Ovary (tissue), 9 donors: ENCODE measurements around the gene CLEC10A. TPM values are rescaled to one million over a fixed set of nuclear protein-coding genes. Genes with fewer than 3 reads are reported as not detected.

Experiments used
- DNase-seq, 5 donors: peaks; one replicate each; pipeline ENCODE4 v3.0.0-alpha.2; 2019 to 2020
- H3K27ac ChIP-seq, 2 donors: fragments of 200-600 bp; one replicate each; pipeline versions ENCODE4 v1.5.1 to v1.8.0; 2019 to 2022
- H3K27me3 ChIP-seq: fragments of 200-600 bp; one replicate; pipeline ENCODE4 v1.8.0; 2022
- H3K36me3 ChIP-seq: fragments of 200-600 bp; sonication (generic); one replicate; pipeline ENCODE4 v1.5.1; 2019
- H3K4me1 ChIP-seq: one replicate; pipeline ENCODE4 v1.8.1; 2013; ENCODE audit warnings: mild to moderate bottlenecking, moderate library complexity; ENCODE audit not compliant: insufficient read depth
- H3K4me3 ChIP-seq: fragments of 200-600 bp; sonication (generic); one replicate; pipeline ENCODE4 v1.5.1; 2017
- H3K9me3 ChIP-seq, 2 donors: fragments of 200-600 bp in 1 of 2; sonication (generic) in 1 of 2; one replicate each; pipeline versions ENCODE4 v1.5.1 to v1.8.1; 2013 to 2019; ENCODE audit warnings: mild to moderate bottlenecking in 1 of 2, moderate library complexity in 1 of 2
- CTCF ChIP-seq, 3 donors: fragments of 450-650 bp in 2 of 3; fragments of 200-600 bp in 1 of 3; IDR thresholded peaks; one replicate each; pipeline versions ENCODE4 v1.5.1 to v1.8.0; 2016 to 2022; ENCODE audit warnings: antibody characterized with exemption in 3 of 3, mild to moderate bottlenecking in 1 of 3
- EP300 ChIP-seq: sonication (generic); formaldehyde crosslinking; IDR thresholded peaks from one replicate; pipeline ENCODE4 v1.6.1; 2017; ENCODE audit warnings: antibody characterized with exemption
- POLR2A ChIP-seq: fragments of 450-650 bp; IDR thresholded peaks from one replicate; pipeline ENCODE4 v1.6.1; 2017; ENCODE audit warnings: antibody characterized with exemption, mild to moderate bottlenecking, moderate library complexity
- WGBS, 3 donors: extraction: QIAGEN DNeasy Blood & Tissue Kit in 1 of 3; methylation state at CpG; one replicate each; pipeline versions ENCODE4 v1.1.5 to v1.1.7; 2013 to 2017; 5-methylcytosine and 5-hydroxymethylcytosine counted together
- intact Hi-C, 4 donors: fragments of 100-400 bp; cut with DNase I; formaldehyde crosslinking; loops; one replicate each; pipeline versions ENCODE4 v1.11.0 to v1.15.1; 2022 to 2023
- polyA plus RNA-seq, 2 donors: library from polyadenylated mRNA; stranded (reverse); fragments of 200-250 nt in 1 of 2; fragments of 350-450 nt in 1 of 2; fragmentation: Illumina TruSeq in 1 of 2; extraction: RNeasy Lipid Tissue Mini Kit (QIAGEN cat#74804) in 1 of 2; gene quantifications; one replicate each; pipeline ENCODE4 v1.2.3, GENCODE V29; 2013 to 2014
- total RNA-seq, 7 donors: library from RNA; depleted of rRNA in 2 of 7; stranded (reverse); fragments of >200 nt in 2 of 7; fragmentation: NEBNext Ultra II Directional in 3 of 7; extraction: Animal tissue kit (Norgen Biotek cat#: 25700) in 3 of 7; gene quantifications; one replicate each; pipeline versions ENCODE4 v1.1.0 to v1.2.4, GENCODE V29; 2016 to 2023
- donor health status: DM: no; HTN: no; CAD: no; lungs with moderate emphysema.
- donor health status: DM: no; HTN: no; CAD: no.
- donor health status: Bipolar disorder and iron deficiency.
- donor health status: DM: yes; HTN: yes; CAD: no.
- donor health status: DM: no; HTN: no; CAD: no.
- donor health status: DM: yes; HTN: yes; CAD: no.

CLEC10A gene
- total and polyA plus RNA-seq, 9 donors, result 0.98 to 9.4 (median 2.3) TPM

DNA sequence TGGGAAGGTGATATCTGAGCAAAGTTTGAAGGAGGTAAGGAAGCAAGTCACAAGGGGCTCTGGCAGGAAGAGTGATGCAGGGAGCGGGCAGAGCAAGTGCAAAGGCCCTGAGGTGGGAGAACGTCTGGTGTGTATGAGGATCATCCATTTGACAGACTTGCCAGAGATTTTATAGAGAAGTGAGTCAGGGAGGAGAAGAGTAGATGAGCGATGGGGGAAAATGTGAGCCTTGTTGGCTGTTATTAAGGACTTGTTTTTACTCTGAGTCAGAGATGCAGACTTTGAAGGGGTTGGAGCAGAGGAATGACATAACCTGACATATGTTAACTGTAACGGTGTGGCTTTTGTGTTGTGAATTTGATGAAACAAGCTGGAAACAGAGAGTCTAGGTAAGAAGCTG lies 3.5 kb upstream of the CLEC10A start:
- Histone ChIP-seq H3K4me1 (no peaks in the 10 kb centered on the region), H3K36me3 (no peaks in the 10 kb centered on the region), H3K4me3 (no peak overlapping the region), H3K27me3 (no peaks in the 10 kb centered on the region), H3K27ac (no peak overlapping the region), H3K9me3 (no peaks in the 10 kb centered on the region)
- intact Hi-C loops, result no loop called here
- TF ChIP-seq EP300, result no peak
- TF ChIP-seq CTCF (IDR thresholded peaks at IDR 0.05), result no peak
- no peak for TF ChIP-seq POLR2A
- no peak for DNase-seq
- 73 to 77% (median 74%) methylated on average over 4 of the region's 4 CpGs for WGBS, 3 donors

- Histone ChIP-seq H3K4me3 (no peak overlapping the region), H3K27me3 (no peaks in the 10 kb centered on the region), H3K4me1 (no peaks in the 10 kb centered on the region), H3K36me3 (no peaks in the 10 kb centered on the region), H3K27ac (no peak overlapping the region), H3K9me3 (no peaks in the 10 kb centered on the region)
- TF ChIP-seq POLR2A (no peak), CTCF (IDR thresholded peaks at IDR 0.05) (no peak), EP300 (no peak)
- no peak for DNase-seq
- intact Hi-C loops, result no loop called here
- 85 to 87% (median 86%) methylated on average over 16 of the region's 16 CpGs for WGBS, 3 donors
Measured at GRCh38 chr17:7081341-7082062, 1.5 kb upstream of the CLEC10A start.

GRCh38 chr17:7080456-7081041 lies 498 bp upstream of the CLEC10A start:
- no peak overlapping the region for H3K27ac ChIP-seq
- H3K4me3 ChIP-seq, result no peak overlapping the region
- 60 to 76% (median 64%) methylated on average over 10 of the region's 10 CpGs for WGBS, 3 donors
- no peaks in the 10 kb centered on the region for H3K4me1 ChIP-seq
- no peaks in the 10 kb centered on the region for H3K27me3 ChIP-seq
- TF ChIP-seq CTCF (IDR thresholded peaks at IDR 0.05), result no peak
- no peaks in the 10 kb centered on the region for H3K36me3 ChIP-seq
- intact Hi-C loops, result no loop called here
- H3K9me3 ChIP-seq, result no peaks in the 10 kb centered on the region
- peak in 1 of 5 donors; percentile 26 for DNase-seq

DNA sequence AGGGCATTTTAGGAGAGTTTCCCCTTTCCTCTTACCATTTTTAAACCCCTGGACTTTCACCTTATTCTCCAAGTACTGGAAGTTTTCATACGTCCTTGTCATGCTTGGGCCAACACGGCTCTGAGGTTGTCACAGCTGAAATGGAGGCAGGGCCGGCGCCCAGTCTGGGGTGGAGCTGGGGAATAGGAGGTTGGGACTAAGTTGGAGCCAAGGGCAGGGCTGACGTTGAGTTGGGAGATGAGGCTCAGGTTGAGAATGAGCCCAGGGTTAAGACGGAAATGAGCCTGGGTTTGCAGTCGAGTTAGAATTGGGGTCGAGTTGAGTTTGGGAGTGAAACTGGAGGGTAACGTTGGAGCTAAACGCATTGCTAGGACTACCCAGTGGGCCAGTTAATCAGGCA lies 1.3 kb downstream of the CLEC10A start:
- no peaks in the 10 kb centered on the region for H3K4me1 ChIP-seq
- DNase-seq, result no peak
- no peak overlapping the region for H3K27ac ChIP-seq
- no peak for TF ChIP-seq CTCF (IDR thresholded peaks at IDR 0.05)
- TF ChIP-seq POLR2A, result no peak
- TF ChIP-seq EP300, result no peak
- intact Hi-C loops, result no loop called here
- 86 to 87% (median 86%) methylated on average over 10 of the region's 10 CpGs for WGBS, 3 donors
- no peaks in the 10 kb centered on the region for H3K9me3 ChIP-seq
- no peak overlapping the region for H3K4me3 ChIP-seq
- no peaks in the 10 kb centered on the region for H3K36me3 ChIP-seq
- no peaks in the 10 kb centered on the region for H3K27me3 ChIP-seq
